K562 (cell line): ENCODE results near the gene RBP7. TPM values are rescaled to one million over a fixed set of nuclear protein-coding genes. Genes with fewer than 3 reads are reported as not detected.

Experiments
- FOSL1 ChIP-seq: fragments of 200-800 bp; sonication (Bioruptor generic); conservative IDR thresholded peaks from 2 replicates; pipeline ENCODE4 v1.6.1; 2016; ENCODE audit warnings: missing genetic modification characterization, missing compliant biosample characterization
- HSF4 ChIP-seq: fragments of 250-450 bp; sonication (Bioruptor Pico); IDR thresholded peaks from 2 replicates; pipeline ENCODE4 v2.1.2; 2022; ENCODE audit warnings: mild to moderate bottlenecking, moderate library complexity, borderline replicate concordance
- NRF1 ChIP-seq, 2 experiments: fragments of 450-650 bp; IDR thresholded peaks in 1 of 2; conservative IDR thresholded peaks in 1 of 2; 2 replicates each; pipeline ENCODE4 v1.6.1; 2014; ENCODE audit warnings: mild to moderate bottlenecking in 2 of 2
- PHF20 ChIP-seq: fragments of 450-650 bp; IDR thresholded peaks from 2 replicates; pipeline ENCODE4 v1.6.1; 2018; ENCODE audit not compliant: partially characterized antibody
- POU5F1 ChIP-seq: fragments of 150-350 bp; IDR thresholded peaks from 2 replicates; pipeline ENCODE4 v1.6.1; 2014; ENCODE audit warnings: borderline replicate concordance, low read length, low read depth, mild to moderate bottlenecking; ENCODE audit not compliant: partially characterized antibody
- ZNF134 ChIP-seq: fragments of 250-450 bp; sonication (Bioruptor Pico); conservative IDR thresholded peaks from 2 replicates; pipeline ENCODE4 v1.4.0; 2020
- ZNF174 ChIP-seq: fragments of 250-450 bp; sonication (Bioruptor Pico); IDR thresholded peaks from 2 replicates; pipeline ENCODE4 v1.4.0; 2020; ENCODE audit warnings: mild to moderate bottlenecking
- ZNF583 ChIP-seq: fragments of 250-450 bp; sonication (Bioruptor Pico); IDR thresholded peaks from 2 replicates; pipeline ENCODE4 v1.4.0; 2020
- polyA plus RNA-seq, 8 experiments: library from polyadenylated mRNA; depleted of rRNA in 4 of 8; stranded (reverse) in 5 of 8; unstranded in 3 of 8; fragments of >200 nt; fragmentation: Nextera tagmentation in 2 of 8; fragmentation: Illumina TruSeq in 1 of 8; extraction: Ambion mirVana in 2 of 8; extraction: Trizol in 1 of 8; gene quantifications; 2 replicates each; pipeline versions ENCODE4 v1.2.1 to v1.2.3, GENCODE V29; 2011 to 2014; ENCODE audit warnings: inconsistent platforms in 1 of 8, missing spikeins in 1 of 8
- total RNA-seq, 7 experiments: library from RNA; depleted of rRNA in 6 of 7; stranded (reverse); fragments of >200 nt in 6 of 7; fragmentation: Illumina TruSeq in 2 of 7; extraction: Trizol in 2 of 7; gene quantifications; 2 replicates each; pipeline versions ENCODE4 v1.2.1 to v1.2.3, GENCODE V29; 2011 to 2021; ENCODE audit warnings: low replicate concordance in 1 of 7
- TF ChIP-seq, protein P1 (sequence below): IDR thresholded peaks from 2 replicates; pipeline ENCODE4 v1.6.1; 2016; ENCODE audit warnings: missing genetic modification characterization, missing compliant biosample characterization
- TF ChIP-seq, protein P2 (sequence below): sonication (generic); formaldehyde crosslinking; IDR thresholded peaks from 2 replicates; pipeline ENCODE4 v1.8.1; 2022; ENCODE audit warnings: missing genetic modification reagents
- TF ChIP-seq, protein P3 (sequence below): sonication (generic); formaldehyde crosslinking; IDR thresholded peaks from 2 replicates; pipeline ENCODE4 v1.8.0; 2023; ENCODE audit warnings: mild to moderate bottlenecking, missing genetic modification reagents
- TF ChIP-seq, protein P4 (sequence below): fragments of 450-650 bp; IDR thresholded peaks from 2 replicates; pipeline ENCODE4 v1.6.1; 2018; ENCODE audit not compliant: partially characterized antibody
- TF ChIP-seq, protein P5 (sequence below): fragments of 450-650 bp; IDR thresholded peaks from 2 replicates; pipeline ENCODE4 v1.6.1; 2016; ENCODE audit warnings: mild to moderate bottlenecking

Gene RBP7
- total and polyA plus RNA-seq, 9 of the 15 experiments (the other 6 are each of a cell fraction or from before 2014, with no cell fraction given): not detected

DNA sequence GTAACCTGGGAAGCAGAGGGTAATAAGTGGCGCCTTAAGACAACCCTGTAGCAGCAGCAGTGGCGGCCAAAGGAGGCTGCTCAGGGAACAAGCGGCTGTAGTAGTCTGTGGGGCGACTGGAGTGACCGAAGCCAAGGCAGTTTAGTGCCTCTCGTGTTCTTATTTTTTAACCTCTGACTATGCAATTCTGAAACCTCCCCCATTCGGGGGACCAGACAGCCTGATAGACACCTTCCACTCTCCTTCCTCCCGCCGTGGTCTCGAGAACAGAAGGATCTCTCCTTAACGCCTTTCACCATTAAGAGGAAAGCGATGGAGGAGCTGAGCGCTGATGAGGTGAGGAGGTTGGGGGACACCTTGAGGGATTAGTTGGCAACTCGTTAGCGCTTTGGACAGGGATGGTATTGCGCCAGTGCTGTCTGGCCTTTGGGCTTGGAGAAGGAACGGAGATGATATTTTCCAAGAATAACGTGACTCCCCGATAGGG lies 36.4 kb downstream of the RBP7 start (continued):
- TF ChIP-seq, protein P1, sequence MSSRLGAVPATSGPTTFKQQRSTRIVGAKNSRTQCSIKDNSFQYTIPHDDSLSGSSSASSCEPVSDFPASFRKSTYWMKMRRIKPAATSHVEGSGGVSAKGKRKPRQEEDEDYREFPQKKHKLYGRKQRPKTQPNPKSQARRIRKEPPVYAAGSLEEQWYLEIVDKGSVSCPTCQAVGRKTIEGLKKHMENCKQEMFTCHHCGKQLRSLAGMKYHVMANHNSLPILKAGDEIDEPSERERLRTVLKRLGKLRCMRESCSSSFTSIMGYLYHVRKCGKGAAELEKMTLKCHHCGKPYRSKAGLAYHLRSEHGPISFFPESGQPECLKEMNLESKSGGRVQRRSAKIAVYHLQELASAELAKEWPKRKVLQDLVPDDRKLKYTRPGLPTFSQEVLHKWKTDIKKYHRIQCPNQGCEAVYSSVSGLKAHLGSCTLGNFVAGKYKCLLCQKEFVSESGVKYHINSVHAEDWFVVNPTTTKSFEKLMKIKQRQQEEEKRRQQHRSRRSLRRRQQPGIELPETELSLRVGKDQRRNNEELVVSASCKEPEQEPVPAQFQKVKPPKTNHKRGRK (tag): no peak
- TF ChIP-seq NRF1 (conservative IDR thresholded peaks at IDR 0.05 in 1 of 2, IDR thresholded peaks at IDR 0.05 in 1 of 2) (no peak), ZNF174 (CRISPR knock-in tag) (no peak), FOSL1 (tag) (no peak), ZNF583 (CRISPR knock-in tag) (no peak), HSF4 (CRISPR knock-in tag) (no peak), POU5F1 (no peak), ZNF134 (CRISPR knock-in tag) (no peak), PHF20 (no peak)
- TF ChIP-seq, protein P2, sequence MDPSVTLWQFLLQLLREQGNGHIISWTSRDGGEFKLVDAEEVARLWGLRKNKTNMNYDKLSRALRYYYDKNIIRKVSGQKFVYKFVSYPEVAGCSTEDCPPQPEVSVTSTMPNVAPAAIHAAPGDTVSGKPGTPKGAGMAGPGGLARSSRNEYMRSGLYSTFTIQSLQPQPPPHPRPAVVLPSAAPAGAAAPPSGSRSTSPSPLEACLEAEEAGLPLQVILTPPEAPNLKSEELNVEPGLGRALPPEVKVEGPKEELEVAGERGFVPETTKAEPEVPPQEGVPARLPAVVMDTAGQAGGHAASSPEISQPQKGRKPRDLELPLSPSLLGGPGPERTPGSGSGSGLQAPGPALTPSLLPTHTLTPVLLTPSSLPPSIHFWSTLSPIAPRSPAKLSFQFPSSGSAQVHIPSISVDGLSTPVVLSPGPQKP (CRISPR knock-in tag): no peak
- TF ChIP-seq, protein P3, sequence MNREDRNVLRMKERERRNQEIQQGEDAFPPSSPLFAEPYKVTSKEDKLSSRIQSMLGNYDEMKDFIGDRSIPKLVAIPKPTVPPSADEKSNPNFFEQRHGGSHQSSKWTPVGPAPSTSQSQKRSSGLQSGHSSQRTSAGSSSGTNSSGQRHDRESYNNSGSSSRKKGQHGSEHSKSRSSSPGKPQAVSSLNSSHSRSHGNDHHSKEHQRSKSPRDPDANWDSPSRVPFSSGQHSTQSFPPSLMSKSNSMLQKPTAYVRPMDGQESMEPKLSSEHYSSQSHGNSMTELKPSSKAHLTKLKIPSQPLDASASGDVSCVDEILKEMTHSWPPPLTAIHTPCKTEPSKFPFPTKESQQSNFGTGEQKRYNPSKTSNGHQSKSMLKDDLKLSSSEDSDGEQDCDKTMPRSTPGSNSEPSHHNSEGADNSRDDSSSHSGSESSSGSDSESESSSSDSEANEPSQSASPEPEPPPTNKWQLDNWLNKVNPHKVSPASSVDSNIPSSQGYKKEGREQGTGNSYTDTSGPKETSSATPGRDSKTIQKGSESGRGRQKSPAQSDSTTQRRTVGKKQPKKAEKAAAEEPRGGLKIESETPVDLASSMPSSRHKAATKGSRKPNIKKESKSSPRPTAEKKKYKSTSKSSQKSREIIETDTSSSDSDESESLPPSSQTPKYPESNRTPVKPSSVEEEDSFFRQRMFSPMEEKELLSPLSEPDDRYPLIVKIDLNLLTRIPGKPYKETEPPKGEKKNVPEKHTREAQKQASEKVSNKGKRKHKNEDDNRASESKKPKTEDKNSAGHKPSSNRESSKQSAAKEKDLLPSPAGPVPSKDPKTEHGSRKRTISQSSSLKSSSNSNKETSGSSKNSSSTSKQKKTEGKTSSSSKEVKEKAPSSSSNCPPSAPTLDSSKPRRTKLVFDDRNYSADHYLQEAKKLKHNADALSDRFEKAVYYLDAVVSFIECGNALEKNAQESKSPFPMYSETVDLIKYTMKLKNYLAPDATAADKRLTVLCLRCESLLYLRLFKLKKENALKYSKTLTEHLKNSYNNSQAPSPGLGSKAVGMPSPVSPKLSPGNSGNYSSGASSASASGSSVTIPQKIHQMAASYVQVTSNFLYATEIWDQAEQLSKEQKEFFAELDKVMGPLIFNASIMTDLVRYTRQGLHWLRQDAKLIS (CRISPR knock-in tag): no peak
- TF ChIP-seq, protein P4, sequence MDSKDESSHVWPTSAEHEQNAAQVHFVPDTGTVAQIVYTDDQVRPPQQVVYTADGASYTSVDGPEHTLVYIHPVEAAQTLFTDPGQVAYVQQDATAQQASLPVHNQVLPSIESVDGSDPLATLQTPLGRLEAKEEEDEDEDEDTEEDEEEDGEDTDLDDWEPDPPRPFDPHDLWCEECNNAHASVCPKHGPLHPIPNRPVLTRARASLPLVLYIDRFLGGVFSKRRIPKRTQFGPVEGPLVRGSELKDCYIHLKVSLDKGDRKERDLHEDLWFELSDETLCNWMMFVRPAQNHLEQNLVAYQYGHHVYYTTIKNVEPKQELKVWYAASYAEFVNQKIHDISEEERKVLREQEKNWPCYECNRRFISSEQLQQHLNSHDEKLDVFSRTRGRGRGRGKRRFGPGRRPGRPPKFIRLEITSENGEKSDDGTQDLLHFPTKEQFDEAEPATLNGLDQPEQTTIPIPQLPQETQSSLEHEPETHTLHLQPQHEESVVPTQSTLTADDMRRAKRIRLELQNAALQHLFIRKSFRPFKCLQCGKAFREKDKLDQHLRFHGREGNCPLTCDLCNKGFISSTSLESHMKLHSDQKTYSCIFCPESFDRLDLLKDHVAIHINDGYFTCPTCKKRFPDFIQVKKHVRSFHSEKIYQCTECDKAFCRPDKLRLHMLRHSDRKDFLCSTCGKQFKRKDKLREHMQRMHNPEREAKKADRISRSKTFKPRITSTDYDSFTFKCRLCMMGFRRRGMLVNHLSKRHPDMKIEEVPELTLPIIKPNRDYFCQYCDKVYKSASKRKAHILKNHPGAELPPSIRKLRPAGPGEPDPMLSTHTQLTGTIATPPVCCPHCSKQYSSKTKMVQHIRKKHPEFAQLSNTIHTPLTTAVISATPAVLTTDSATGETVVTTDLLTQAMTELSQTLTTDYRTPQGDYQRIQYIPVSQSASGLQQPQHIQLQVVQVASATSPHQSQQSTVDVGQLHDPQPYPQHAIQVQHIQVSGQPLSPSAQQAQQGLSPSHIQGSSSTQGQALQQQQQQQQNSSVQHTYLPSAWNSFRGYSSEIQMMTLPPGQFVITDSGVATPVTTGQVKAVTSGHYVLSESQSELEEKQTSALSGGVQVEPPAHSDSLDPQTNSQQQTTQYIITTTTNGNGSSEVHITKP: no peak
- TF ChIP-seq, protein P5, sequence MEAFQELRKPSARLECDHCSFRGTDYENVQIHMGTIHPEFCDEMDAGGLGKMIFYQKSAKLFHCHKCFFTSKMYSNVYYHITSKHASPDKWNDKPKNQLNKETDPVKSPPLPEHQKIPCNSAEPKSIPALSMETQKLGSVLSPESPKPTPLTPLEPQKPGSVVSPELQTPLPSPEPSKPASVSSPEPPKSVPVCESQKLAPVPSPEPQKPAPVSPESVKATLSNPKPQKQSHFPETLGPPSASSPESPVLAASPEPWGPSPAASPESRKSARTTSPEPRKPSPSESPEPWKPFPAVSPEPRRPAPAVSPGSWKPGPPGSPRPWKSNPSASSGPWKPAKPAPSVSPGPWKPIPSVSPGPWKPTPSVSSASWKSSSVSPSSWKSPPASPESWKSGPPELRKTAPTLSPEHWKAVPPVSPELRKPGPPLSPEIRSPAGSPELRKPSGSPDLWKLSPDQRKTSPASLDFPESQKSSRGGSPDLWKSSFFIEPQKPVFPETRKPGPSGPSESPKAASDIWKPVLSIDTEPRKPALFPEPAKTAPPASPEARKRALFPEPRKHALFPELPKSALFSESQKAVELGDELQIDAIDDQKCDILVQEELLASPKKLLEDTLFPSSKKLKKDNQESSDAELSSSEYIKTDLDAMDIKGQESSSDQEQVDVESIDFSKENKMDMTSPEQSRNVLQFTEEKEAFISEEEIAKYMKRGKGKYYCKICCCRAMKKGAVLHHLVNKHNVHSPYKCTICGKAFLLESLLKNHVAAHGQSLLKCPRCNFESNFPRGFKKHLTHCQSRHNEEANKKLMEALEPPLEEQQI: no peak
